LNCAP (cell line): ENCODE measurements around the gene PEX14.

Experiments
- CTCF ChIP-seq: fragments of 450-650 bp; IDR thresholded peaks from 2 replicates; pipeline ENCODE4 v1.5.1; 2017; ENCODE audit warnings: mild to moderate bottlenecking

Gene PEX14

DNA sequence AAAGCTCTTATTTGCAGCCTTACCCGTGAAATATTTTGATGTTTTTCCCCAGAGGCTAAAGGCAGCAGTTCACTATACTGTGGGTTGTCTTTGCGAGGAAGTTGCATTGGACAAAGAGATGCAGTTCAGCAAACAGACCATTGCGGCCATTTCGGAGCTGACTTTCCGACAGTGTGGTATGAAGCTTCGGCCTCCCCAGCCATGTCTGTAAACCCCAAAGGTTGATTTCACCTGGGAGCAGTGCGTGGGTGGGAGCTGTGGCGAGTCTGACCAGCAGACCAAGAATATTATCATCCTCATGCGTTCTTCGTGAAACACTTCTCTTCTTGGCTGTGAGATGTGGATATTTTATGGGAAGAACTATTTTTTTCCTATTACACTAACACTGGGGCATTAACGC lies 41.0 kb upstream of the PEX14 start:
- no peak for TF ChIP-seq CTCF

DNA sequence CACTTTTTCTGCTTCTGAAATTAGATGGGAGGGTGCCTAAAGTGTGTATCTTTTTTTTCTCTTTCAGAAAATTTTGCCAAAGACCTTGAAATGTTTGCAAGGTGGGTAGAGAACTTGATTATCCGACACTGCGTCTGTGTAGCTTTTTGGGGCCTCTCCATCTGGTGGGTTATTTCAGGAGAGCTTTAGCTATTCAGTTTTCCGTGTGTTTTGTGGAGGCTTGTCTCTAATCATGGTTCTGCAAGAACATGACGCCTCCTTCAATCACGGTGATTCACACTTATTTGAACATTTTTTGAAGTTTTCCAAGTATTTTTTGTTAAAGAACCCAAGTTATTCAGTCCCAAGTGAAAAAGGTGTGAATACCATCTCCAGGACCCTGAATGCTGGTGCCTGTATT lies 40.2 kb upstream of the PEX14 start:
- TF ChIP-seq CTCF: no peak

- TF ChIP-seq CTCF: no peak
Measured at GRCh38 chr1:10437052-10437451, 37.7 kb upstream of the PEX14 start.

- no peak for TF ChIP-seq CTCF
Measured at GRCh38 chr1:10438677-10439163, 36.0 kb upstream of the PEX14 start.

DNA sequence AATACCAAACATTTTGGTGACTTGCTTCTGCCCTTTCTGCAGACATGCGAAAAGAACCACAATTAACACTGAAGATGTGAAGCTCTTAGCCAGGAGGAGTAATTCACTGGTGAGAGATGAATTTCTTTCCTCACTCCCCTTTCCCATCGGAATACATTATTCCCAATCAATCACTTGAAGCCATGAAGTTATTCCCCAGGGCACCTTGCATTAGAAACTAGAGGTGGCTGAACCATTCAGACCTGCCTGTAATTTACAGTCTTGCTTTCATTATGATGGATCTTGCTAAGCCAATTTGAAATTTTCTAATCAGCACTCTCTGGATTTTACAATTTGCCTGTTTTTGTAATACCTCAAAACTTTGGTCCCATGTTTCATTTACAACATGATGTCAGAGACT lies 34.4 kb upstream of the PEX14 start:
- no peak for TF ChIP-seq CTCF

DNA sequence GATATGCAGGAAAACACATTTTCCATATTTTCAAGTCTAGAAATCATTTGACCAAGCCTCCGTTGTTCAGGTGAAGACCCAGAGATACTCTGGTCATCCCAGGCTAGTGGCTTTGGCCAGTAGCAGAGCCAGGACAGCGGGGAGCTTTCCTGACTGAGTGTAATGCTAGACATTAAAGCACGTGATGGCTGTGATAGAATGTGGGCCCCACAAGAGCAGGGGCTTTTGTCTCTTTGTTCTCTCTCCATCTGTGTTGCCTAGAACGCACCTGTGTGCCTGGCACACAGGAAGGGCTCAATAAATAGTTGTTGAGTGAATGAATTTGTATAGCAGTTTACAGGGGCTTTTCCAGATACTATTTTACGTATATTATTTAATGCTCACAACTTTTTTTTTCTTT lies 34.0 kb upstream of the PEX14 start:
- TF ChIP-seq CTCF: no peak

DNA sequence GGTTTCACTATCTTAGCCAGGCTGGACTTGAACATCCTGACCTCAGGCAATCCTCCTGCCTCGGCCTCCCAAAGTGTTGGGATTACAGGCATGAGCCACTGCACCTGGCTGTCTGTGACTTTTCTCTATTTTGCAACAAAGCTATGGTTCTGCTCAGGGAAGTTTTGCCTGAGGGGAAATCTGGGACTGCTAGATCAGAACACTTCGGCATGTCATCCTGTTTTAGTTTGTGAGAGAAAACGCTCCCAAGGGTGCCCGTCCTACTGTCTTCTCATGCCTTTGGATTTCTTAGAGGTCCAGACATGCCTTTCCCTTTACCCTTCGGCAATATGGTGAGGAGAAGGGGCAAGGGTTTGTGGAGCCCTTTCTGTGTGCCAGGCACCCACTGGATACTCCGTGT lies 30.5 kb upstream of the PEX14 start:
- TF ChIP-seq CTCF: no peak

DNA sequence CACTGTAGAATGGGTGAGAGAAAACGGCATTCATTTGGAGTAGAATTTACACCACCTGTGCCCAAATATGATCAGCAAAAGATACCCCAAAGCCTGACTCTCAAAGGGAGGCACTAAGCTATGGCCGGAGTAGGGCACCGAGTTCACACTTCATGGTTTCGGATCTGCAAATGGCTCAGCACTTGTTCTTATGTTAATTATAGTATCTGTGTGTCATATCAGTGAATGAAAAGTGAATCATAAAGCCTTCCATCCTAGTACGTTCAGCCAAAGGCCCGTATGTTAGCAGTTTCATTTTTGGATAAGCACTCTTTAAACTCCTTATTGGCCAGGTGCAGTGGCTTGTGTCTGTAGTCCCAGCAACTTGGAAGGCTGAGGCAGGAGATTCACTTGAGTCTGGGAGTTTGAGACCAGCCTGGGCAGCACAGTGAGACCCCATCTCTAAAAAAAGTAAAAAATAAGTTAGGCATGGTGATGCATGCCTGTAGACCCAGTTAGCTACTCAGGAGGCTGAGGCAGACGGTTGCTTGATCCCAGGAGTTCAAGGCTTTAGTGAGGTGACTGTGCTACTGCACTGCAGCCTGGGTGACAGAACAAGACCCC lies 29.9 kb upstream of the PEX14 start:
- TF ChIP-seq CTCF: no peak
